CD4-positive, alpha-beta T cell treated with Interleukin-1 beta for 1 hour (primary cell): ENCODE measurements around the gene BANP.
"Not testable (repeated sequence)": the region's sequence is repeated elsewhere in the genome, so short reads cannot be mapped to it uniquely, and the experiment has no call there.

ENCODE experiments used
- DNase-seq, 2 donors: peaks; one replicate each; pipeline ENCODE4 v3.0.0-alpha.2; 2020 to 2022

The BANP gene

DNA sequence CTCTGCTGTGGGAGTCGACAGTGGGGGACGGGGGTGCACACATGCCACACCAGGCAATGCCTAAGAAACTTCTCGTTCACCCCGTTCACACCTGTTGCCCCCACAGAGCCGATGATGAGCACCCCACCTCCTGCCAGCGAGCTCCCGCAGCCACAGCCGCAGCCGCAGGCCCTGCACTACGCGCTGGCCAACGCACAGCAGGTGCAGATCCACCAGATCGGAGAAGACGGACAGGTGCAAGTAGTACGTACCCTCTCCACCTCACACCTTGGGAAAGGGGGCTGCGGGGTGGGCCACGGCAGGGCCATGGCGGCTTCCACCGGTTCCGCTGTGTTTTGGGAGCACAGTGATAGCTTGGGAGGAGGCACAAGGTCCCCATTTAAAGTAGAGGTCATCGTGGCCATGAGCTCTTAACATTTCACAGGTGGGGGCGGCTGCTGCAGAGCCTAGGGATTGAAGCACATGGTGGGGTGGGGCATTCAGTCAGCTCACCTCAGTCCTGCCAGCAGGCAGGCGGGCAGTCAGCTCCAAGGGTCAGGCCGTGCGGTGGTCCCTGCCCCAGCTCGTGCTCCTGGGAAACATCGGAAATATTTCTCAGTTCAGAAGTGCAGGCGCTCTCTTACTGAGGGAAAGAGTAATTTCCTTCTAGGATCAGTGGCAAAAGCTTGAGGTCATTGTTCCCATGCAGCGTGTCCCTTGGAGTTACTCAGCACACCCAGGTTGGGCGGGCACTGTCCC is 81.9 kb downstream of the BANP start:
- DNase-seq: not testable (repeated sequence)

DNA sequence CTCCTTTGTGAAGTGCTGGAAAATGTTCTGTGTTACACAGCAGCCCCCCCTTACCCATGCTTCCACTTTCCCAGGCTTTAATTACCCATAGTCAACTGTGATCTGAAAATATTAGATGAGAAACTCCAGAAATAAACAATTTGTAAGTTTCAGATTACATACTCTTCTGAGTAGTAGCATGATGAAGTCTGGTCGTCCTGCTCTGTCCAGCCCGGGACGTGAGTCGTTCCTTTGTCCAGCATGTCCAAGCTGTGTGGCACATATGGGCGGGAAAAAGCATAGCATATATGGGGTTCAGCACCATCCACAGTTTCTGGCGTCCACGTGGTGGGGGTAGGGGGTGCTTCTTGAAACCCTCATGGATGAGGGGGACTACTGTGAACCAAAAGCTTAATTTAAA is 83.5 kb downstream of the BANP start:
- no peak for DNase-seq

DNA sequence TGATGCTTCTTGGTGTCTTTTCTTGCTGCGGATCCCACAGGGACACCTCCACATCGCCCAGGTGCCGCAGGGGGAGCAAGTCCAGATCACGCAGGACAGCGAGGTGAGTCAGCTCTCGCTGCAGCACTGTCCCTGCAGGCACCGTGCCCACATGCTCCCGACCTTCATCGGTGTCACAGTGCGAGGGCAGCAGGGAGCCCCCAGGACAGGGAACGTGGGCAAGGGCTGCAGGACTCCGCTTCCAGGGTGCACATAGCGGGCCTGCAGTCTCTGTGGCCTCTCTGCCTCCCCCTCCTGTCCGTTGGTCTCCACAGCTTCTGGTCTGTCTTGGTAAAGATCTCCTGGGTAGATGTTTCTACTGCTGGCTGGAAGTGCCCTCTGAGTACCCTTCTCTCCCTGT is 84.1 kb downstream of the BANP start:
- DNase-seq: no peak

DNA sequence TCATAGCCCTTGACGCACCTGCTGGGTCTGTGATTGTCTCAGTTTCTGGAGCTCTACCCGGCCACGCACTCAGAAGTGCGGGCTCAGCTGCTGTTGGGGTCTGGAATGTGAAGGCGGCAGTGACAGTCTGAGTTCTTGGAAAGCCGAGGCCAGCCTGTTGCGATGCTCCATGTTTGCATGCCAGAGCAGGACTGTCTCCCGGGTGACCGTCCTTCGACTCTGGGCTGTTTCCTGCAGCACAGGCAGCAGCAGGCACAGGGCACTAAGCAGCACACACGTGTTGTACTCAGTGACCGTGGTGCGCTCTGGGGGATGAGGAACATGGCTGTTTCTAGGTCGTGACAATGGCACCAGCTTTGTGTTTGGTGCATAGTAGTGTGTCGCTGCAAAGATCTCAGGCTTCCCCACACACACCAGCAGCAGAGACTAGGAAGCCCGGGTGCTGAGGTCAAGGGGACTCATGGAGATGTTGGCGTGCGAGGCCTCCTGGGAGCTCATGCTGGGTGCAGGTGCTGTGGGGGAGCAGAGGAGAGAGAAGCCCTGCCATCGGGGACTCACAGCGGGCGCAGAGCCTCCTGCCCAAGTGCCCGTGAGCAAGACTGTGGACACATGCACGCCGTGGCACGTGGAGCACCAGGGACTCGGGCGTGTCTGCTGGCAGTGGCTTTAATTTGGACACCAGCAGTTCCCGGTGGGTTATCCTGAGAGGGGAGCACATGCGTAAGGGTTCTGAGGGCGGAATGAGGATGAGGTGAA is 84.8 kb downstream of the BANP start:
- DNase-seq: not testable (repeated sequence)

DNA sequence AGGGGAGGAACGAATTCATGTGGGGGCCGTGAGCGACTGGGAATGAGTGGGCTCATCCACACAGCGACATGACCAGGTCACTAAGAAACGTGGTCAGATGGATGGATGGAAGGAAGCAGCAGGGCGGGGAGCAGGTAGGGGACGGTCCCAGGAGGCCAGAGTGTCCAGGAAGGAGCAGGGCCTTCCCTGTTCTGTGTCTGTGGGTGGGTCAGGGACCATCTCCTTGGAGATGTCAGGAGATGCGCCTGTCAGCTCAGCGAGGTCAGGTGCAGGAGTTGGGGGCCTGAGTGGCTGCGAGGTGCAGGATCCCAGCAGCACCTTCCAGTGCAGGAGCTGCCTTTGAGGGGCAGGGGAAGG is 85.4 kb downstream of the BANP start:
- DNase-seq: not testable (repeated sequence)

DNA sequence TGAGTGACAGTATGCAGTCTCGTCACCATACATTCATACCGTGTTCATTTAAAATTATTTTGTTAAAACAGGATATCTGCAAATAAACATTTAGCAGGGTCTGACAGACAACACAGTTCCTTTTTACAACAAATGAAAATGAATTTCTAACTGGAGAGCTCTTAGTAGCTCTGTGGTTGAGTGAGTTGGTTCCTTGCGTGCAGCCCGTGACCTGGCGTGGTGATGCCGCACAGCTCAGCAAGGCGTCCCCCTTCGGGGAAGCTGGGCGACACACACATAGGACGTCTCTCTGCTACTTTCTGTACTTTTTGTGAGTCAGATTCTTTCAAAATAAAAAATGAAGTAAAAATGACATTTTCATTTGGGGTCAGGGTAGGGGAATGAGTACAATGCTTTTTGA is 86.1 kb downstream of the BANP start:
- not testable (repeated sequence) for DNase-seq

DNA sequence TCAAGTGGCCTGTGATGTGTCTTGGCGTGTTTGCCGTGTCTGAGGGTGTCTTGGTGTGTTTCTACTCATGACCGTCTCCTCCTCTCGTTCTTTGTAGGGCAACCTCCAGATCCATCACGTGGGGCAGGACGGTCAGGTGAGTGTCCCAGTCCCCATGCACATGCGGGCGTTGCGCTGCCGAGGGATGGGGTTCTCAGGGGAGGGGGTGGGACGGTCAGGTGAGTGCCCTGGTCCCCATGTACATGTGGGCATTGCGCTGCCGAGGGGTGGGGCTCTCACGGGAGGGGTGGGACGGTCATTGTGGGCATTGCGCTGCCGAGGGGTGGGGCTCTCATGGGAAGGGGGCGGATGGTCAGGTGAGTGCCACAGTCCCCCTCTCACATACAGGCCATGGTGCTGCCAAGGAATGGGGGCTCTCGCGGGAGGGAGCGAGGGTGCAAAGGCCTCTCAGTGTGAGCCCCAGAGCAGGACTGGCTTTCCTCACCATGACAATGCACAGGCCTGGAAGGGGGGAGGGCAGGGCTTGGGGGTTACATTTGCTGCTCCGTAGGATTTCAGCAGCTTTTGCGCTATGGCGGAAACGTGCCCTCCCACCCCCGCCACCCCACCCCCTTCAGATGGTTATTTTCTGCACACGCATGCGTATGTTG is 86.8 kb downstream of the BANP start:
- DNase-seq: not testable (repeated sequence)

DNA sequence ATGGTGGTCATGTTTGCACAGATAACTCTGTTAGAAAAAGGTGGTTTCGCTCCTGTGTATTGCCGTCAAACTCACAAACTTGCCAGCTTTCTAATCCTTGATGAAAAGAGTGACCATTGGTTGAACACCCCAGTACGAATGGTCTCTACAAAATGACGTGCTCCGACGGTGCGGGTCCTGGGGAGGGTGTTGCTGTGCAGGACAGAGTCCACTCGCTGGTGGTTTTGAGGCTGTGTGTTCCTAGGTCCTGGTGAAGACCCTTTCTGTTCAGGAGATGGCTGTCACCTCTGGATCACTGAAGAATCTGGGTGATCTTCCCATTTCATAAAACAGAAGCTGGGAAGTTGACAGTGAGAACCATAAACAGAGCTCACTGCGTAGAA is 87.3 kb downstream of the BANP start:
- DNase-seq: not testable (repeated sequence)

DNA sequence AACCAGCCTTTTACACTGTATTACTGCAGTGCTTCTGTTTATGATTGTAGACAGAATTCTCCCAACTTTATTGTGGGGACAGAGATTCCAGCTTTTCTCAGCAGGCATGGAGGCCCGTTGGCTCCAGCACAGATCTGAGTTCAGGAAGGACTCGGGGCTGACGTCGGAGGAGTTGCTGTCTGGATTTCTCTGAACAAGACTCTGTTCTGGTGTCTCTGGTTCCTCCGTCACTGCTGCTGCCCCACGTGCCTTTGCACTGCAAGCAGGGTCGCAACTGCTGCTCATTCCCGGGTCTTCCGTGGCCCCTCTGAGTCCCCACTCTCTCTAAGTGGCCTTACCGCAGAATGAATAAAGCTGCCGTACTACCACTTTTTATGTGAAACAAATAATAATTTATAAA is 88.4 kb downstream of the BANP start:
- DNase-seq: no peak

DNA sequence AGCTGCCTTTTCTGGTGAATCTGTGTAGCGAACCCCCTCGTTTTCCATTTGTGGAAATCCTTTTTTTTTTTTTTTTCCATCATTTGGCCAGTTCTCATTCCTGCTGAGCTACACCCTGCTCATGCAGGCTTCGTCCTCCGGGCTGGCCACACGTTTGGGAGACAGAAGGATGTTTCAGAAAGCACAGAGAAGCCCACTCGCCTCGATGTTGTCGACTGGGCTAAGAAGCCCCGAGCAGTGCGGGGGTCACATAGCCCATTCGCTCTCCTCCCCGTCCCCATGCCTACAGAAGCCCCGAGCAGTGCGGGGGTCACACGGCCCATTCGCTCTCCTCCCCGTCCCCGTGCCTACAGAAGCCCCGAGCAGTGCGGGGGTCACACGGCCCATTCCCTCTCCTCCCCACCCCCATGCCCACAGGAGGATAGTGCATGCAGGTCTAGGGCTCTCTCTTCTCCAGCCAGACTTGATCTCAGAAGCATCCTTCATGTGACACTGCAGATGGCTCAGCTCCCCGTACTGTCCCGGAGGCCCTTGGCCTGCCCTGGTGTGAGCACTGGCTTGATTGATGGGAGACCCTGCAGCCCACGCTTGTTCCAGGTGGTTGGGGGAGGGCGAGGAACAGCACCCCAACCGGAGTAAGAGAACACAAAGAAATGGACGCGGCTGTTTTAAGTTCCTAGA is 89.1 kb downstream of the BANP start:
- not testable (repeated sequence) for DNase-seq

DNA sequence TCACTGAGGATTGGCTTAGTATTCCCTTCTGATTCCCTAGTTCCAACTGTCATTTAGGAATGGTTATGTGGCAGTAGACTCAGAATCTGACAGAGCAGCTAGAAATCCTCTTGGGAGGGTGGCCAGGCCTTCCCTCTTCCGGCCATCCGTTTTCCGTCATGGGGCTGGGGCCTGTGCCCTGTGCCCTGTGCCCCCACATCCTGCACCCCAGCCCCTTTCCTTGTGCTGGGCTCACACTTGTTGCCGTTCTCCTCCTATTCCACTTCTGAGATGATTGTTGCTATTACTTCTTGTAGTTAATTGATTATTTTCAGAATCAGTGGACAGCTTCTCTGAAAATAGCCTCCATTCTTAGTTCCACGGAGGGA is 89.6 kb downstream of the BANP start:
- DNase-seq: not testable (repeated sequence)

DNA sequence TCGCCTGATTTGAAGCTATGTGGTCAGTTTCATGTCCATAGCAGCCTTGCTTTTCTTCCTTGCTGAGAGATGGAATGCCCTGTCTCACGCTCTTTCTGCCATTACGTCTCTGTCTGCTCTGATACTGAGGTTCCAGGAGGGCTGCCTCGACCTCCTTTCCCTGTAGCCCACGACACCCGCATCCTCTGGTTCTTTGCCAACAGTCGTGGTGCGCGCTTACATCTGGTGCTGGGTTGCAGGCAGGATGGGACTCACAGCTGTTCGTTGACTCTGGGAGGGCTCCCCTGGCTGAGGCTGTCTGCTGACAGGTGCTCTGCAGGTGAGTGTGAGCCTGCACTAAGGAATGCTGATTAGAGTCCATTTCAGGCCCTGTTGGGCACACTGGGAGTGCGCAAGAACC is 90.3 kb downstream of the BANP start:
- DNase-seq: not testable (repeated sequence)

DNA sequence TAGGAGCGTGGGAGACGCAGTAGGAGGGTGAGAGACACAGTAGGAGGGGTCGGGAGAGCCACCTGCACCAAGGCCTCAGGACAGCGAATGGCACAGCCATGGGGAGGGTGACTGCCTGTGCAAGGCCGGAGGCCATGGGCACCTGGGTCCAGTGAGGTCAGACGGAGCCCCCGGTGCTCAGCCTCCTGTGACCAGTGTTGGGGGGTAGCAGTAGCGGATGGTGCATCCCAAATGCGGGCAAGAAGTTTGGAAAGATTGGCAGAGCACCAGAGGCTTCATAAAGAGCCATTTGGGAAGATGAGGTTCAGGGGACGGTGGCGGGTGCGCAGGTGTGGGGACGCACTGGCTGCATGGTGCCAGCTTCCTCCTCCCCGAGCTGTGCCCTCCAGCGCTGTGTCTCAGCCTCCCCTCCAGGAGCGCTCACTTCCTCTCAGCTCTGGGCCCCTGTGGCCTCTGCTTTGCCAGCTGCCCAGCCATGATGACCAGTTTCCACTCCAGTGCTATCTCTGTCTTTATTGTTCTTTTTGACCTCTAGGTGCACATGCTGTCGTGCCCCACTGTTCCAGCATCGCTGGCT is 90.8 kb downstream of the BANP start:
- DNase-seq: peak in 1 of 2 donors; percentile 15

DNA sequence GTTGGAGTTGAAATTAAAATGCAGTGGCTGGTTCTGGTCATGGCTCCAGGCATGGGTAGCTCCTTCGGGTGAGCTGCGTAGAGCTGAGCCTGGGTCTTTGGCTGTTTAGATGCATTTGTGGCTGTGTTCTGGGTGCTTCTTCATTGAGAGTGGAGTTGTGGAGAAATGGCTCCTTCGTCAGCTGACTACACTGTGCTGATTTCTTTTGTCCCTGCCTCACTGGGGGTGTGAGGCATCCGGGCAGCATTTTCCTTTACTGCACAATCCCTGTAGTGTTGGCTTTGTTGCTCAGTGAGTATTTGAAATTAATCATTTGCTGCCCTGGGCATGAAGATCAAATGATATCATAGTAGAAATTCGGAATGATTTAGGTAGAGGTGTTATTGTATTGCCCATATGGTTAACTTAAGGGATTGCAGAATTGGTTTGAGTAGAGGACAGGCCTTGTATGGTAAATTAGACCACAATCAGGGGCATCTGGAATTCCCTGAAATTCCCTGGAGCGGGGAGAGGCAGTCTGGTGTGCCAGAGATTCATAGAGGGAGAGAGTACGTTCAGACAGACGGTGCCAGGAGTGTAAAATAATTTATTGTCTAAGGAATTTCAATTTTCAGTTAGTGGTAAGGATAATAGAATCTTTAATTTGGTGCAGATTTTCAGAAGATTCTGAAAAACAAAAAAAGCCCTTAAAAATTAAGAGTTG is 92.1 kb downstream of the BANP start:
- DNase-seq: not testable (repeated sequence)

DNA sequence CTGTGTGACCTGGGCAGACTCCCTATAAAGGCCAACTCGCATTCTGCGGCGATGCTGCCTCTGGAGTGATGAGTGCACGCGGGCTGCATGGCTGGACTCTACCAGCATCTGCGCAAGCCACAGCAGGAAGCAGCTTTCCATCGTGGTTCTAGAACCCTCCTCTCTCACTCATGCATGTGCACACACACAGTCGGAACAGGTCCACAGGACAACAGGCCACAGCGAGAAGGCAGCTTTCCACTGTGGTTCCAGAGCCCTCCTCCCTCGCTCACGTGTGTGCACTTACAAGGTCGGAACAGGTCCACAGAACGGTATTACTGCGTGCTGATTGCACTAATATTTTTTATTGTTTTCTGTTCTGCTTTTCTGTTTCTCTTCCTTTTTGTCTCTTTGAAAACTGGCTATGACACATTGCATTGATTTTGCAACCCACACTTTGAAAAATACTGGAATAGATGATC is 92.9 kb downstream of the BANP start:
- DNase-seq: peak in 1 of 2 donors; percentile 71

DNA sequence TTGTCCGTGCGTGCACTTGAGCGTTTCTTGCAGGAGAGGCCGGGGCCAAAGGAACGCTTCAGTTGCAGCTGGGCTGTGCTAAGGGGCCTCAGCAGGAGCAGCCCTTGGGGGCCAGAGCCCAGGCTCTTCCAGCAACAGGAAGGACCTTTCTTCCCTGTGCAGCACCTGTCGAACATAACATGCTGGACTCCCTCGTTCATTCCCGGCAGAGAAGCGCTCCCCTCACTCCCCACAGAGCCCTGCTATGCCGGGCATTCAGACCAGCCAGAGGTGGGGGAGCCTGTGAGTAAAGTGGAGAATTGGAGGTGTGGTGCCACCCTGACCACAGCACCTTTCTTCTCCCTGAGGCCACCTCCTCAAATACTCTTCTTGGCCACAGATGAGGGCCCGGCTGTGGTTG is 94.1 kb downstream of the BANP start:
- DNase-seq: not testable (repeated sequence)

DNA sequence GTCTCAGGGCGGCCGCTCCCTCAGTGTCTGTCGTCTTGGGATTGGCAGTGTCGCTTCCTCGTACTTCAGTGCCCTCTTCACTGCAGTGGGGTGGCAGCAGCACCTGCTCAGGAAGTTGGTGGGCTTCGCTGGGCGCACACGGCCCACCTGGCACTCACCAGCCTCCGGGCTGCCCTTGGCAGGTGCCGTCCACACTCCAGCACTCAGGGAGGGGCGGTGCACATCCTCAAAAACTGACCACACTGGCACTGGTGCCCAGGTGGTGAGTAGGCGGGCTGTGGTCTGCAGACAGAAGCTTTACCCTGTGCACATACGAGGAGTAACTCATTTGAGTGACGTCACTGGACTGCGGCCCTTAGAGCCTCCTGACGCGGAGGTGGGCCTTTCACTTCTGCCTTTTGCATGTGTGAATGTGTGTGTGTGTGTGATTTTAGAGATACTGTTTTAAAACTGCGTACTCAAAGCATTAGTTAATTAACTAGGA is 94.6 kb downstream of the BANP start:
- peak; percentile 16 to 91 for DNase-seq

DNA sequence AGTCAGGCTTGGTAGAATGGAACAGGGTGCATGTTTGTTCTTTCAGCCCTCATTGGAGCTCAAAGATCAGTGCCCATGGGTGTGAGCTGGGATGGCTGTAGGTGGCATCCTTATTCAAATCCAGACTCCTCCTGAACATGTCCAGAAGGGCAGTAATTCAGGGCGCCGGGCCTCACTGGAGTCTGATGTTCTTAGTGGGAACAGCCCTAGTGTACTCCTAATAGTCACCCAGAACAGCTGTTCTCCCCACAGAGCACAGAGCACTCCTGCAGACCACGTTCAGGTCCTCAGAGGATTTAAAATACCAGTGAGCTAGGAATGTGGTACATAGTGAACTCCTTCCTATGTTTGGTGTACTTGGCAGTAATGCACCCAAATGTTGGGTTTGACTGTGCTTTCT is 96.2 kb downstream of the BANP start:
- no peak for DNase-seq

DNA sequence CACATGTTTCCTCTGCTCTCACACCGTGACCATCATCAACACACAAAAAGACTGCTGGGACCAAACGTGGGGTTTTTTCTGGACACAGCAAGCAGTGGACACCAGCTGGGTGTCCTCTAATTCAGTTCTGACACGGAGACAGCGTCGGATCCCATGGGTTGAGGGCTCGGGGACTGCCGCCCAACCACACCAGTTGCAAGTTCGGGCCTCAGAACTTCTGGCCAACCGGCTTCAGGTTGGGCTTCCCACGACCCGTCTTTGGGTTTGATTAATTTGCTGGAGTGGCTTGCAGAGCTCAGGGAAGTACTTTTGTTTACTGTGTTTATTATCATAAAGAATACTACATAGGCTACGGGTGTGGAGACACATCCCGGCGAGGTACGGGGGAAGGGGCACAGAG is 97.8 kb downstream of the BANP start:
- no peak for DNase-seq

DNA sequence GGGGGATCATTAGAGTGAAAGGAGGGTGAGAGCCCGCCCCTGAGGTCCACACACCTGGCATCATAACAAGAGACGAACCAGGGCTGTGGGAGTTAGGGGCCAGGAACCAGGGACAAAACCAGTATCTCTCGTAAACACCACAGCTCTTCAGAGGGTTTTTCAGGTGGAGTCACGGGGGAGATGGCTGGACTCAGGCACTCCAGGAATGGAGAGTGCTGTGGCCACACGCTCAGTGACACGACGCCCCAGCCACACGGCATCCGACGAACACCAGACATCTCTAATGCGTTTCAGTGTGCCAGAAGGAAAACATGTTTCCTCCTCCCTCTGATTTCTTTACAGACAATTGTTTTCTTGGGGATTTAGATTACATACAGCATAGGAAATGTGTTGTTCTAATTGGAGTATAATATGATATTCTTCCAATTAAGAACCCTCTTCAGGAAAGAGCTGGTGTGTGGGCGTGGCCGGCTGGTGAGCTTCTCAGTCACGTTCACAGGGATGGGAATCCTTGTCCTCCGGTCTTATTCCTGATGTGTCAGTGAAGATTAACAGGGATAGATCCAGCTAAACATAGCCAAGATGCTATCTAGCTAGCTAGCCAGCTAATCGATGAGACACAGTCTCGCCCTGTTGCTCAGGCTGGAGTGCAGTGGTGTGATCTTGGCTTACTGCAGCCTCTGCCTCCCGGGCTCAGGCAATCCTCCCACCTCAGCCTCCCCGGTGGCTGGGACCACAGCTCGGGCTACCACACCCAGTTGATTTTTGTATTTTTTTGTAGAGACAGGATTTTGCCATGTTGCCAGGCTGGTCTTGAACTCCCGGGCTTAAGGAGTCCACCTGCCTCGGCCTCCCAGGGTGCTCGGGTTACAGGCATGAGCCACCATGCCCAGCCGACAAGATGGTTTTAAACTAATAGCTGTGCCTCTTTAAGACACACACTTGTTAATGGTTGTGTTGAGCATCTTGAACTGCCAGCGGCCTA is 98.6 kb downstream of the BANP start:
- DNase-seq: no peak
